Cortex of kidney (tissue), 1 donor: Measurements from ENCODE around the gene CD84.
"Not testable (repeated sequence)": the region's sequence is repeated elsewhere in the genome, so short reads cannot be mapped to it uniquely, and the experiment has no call there.

ENCODE experiments used
- DNase-seq: peaks from one replicate; lab custom pipeline; 2025; lab: John Stamatoyannopoulos, UW

The CD84 gene

DNA sequence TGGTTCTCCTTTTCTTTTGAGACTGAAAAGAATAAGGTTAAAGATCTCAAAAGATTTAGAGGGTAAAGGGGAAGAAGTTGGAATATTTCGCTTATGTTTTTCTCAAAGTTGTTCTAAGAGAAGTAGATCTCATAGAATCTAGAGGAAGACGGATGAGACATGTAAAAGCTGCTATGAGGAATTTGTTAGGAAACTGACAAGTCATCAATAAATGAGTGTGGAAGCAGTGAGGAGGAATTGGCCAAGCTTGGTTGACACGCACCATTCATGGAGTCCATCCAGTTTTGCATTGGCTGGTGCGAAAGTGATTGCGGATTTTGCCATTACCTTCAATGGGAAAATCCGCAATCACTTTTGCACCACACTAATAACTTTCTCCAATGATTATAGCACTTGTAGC, 76.2 kb downstream of the CD84 start:
- DNase-seq = no peak

DNA sequence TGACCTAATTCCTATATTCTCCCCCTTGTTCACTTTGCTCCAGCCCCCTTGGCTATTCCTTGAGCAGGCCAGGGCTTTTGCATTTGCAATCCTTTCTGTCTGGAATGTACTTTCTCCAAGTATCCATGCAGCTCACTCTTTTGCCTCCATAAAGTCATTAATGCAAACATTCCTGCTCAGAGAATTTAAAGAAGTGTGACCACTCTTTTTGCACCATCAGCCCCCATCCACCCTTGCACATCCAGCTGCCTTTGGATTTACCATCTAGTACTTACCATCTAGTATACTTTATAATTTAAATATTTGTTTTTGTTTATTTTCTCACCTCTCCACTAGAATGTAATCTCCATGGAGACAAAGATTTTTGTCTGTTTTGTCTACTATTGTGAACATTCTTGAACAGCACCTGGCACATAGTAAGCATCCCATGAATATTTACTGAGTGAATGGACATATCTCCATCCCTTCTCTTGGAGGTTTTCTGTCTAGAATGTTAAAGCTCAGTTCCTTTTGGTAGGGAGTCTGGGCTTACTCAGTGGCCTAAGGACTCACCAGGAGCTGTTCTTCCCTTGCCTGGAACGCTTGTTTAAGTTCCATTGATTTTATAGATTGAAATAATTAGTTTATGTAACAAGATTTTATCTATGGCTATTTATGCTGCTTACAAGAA, 78.8 kb downstream of the CD84 start:
- no peak for DNase-seq

DNA sequence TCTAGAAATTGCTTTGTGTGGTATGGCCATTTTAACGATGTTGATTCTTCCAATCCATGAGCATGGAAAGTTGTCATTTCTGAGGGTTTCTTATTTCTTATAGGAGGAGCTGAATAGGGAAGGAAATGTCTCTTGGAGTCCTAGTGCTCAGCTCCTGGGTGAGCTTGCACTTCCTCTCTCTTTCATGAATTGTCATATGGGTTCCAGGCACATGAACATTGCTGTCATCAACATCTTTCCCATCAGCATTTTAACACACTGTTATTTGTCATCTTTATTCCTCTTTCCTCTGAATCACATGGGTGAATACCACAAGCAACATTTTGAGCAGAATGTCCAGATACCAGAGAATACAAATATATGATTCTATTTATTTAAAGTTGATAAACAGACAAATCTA, 79.7 kb downstream of the CD84 start:
- no peak for DNase-seq

DNA sequence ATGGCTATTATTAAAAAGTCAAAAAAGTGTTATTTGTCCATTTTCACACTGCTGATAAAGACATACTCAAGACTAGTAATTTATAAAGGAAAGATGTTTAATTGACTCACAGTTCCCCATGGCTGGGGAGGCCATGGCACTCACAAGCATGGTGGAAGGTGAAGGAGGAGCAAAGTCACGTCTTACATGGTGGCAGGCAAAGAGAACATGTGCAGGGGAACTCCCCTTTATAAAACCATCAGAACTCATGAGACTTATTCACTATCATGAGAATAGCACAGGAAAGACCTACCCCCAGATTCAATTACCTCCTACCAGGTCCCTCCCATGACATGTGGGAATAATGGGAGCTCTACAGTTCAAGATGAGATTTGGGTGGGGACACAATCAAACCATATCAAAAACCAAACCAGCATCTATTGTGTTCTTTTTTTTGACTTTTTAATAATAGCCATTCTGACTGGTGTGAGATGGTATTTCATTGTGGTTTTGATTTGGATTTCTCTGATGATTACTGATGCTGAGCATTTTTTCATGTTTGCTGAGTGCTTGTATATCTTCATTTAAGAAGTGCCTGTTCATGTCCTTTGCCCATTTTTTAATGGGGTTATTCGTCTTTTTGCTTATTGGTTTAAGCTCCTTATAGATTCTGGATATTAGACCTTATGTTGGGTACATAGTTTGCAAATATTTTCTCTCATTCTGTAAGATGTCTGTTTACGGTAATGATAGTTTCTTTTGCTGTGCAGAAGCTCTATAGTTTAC, 80.8 kb downstream of the CD84 start:
- not testable (repeated sequence) for DNase-seq

DNA sequence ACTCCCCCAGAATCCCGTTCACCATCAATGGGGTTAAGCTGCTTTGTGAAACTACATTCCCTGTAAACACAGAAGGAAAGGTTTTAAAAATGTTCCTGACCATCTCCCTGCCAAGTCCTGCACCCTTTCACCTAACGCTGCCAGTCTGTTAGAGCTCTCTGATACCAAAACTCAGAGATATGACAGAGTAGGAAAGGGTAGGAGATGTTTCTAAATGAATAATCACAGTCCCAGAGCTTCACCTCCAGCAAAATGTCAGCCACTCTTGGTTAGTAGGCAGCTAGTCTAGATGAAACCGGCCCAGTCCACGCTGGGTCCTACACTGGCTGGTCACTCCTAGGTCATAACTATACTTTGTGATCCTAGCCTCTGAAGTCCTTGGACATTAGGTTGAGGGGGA, 83.0 kb downstream of the CD84 start:
- no peak for DNase-seq

DNA sequence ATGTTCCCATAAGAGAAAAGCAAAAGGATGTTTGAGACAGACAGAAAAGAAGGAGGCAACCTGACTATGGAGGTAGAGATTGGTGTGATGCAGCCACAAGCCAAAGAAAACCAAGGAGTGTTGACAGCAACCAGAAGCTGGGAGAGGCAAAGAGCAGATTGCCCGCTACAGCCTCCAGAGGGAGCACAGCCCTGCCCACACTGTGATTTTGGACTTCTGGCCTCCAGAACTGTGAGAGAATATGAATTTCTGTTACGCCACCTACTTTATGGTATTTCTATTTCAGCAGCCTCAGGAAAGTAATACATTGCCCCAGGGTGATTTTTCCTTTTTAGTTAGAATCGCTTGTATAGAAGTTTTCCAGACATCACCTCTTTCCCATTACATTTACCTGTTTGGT, 84.7 kb downstream of the CD84 start:
- no peak for DNase-seq

DNA sequence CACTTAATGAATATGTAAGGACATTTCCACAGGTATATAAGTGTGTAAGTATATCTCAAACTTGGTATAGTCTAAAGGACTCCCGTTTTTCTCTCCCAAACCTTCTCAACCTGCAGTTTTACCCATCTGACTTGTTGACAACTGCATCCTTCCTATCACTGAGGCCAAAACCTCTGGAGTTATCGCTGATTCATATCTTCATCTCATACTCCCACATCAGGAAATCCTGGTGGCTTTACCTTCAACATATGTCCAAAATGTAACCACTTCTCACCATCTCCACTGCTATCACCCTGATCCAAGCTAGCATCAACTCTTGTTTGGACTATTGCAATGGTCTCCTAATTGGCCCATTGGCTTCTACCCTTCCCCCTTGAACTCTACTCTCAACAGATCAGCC, 86.7 kb downstream of the CD84 start:
- DNase-seq = no peak

DNA sequence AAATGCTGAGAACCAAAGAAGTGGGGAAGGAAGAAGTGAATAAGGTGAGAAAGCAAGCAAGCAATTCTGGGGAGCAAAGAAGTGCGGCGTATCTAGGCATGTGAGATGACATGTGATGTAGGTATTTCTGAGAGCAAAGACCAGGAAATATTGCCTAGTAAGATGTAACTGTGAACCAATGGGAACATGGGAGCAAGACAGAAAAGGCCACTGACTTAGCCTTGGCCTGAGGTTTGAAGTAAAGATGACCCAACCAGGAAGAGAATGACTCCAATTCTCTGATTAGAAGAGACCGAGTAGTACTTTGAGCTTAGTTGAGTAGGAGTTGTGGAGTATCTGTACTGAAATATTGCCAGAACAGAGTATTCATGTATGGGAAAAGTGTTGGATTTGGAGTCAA, 87.3 kb downstream of the CD84 start:
- no peak for DNase-seq
